Measurements from ENCODE around the gene ALDH2. TPM values are rescaled to one million over a fixed set of nuclear protein-coding genes. Genes with fewer than 3 reads are reported as not detected.

The ALDH2 gene
- total RNA-seq, 1 donor from 2014 or later = 68.4 TPM

DNA sequence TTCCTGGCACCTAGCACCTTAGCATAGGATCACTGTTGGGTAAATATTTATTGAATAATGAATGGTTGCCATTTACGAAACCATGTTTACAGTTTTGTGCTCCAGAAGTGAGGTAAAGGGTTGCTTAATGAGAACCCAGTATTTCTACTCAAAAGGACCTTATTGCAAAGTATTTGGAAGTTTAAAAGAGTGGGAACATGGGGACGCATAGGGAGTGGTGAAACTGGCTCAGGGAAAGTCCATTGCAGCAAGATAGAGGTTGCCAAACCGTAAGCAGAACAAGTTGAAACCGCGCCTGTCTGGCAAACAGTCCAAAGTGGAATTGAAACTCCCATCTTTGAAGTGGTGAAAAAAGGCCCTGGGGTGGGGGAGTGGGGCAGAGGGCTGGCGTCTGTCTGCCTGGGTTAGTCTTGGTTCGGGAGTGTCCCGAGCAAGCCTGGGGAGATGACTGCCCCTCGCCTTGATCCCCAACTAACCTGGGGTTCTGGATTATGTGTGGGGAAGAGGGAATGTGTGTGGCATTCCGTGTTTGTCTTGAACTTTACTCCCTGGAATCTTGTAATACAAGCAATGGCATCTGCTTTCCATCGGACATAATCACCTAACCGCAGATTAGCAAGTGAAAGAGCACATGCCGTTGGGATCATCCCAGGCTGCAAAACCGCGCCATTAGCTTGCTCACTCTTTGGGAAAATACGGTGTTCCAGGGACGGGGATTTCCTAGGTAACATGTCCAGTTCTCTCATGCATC is 7.2 kb downstream of the ALDH2 start:
- Mint-ChIP-seq H3K4me3 (ENCODE audit: unreplicated experiment) (no peak overlapping the region), H3K9me3 (ENCODE audit: unreplicated experiment) (no peaks in the 10 kb centered on the region), H3K36me3 (ENCODE audit: unreplicated experiment) (peaks cover 2% of the 10 kb centered on the region), H3K27ac (ENCODE audit: unreplicated experiment) (no peak overlapping the region), H3K27me3 (ENCODE audit: unreplicated experiment) (no peaks in the 10 kb centered on the region), H3K4me1 (ENCODE audit: unreplicated experiment) (peaks cover 23% of the 10 kb centered on the region)
- no peak for DNase-seq (ENCODE audit: extremely low spot score, unreplicated experiment)
- TF ChIP-seq, protein P1, sequence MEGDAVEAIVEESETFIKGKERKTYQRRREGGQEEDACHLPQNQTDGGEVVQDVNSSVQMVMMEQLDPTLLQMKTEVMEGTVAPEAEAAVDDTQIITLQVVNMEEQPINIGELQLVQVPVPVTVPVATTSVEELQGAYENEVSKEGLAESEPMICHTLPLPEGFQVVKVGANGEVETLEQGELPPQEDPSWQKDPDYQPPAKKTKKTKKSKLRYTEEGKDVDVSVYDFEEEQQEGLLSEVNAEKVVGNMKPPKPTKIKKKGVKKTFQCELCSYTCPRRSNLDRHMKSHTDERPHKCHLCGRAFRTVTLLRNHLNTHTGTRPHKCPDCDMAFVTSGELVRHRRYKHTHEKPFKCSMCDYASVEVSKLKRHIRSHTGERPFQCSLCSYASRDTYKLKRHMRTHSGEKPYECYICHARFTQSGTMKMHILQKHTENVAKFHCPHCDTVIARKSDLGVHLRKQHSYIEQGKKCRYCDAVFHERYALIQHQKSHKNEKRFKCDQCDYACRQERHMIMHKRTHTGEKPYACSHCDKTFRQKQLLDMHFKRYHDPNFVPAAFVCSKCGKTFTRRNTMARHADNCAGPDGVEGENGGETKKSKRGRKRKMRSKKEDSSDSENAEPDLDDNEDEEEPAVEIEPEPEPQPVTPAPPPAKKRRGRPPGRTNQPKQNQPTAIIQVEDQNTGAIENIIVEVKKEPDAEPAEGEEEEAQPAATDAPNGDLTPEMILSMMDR (IDR thresholded peaks at IDR 0.05) = no peak

DNA sequence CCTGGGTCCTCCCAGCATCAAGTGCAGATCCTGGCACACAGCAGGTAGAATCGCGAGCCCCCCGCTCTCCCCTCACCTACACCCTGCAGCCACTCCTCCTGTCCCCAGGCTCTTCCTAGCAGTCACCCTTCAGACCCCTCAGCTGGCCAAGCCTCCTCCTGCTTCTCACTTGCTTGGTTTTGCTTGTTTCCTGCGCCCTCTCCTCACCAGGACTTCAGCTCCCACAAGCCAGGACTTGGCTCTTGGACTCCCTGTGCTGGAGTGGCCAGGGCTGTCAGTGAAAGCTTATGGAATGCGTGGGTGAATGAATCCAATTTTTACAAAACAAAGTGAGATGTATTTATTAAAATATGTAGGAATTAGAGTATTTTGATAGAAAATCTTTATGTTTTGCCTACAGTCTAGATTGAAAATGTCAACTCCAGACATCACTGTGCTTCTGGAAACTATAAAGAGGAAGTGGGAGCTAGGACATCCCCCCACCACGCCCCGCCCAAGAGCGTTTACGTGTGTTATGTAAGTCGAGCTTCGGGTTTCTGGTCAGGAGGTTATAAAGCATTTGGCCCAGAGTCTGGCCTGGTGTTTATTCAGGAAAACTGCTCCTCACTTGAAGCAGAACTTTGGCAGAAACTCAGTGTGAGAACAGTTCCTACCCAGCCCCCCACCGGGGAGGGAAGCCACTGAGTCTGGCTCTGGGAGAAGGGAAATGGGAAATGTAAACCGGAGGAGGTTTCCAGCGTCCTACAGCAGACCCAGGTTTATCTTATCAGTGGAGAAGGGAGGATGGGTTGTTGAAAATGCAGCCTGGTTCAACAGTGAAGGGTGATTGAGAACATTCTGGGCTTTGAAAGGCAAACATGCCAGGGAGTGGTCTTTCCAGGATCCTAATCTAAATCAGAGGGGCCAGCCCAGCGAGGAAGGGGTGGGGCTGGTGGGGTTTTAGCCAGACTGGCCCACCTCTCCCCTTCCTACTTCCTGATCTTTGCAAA is 8.8 kb downstream of the ALDH2 start:
- no peak for DNase-seq (ENCODE audit: extremely low spot score, unreplicated experiment)
- Mint-ChIP-seq H3K27me3 (ENCODE audit: unreplicated experiment) (no peaks in the 10 kb centered on the region), H3K4me1 (ENCODE audit: unreplicated experiment) (peaks cover 23% of the 10 kb centered on the region), H3K27ac (ENCODE audit: unreplicated experiment) (peak overlapping the region; percentile 90), H3K36me3 (ENCODE audit: unreplicated experiment) (peaks cover 5% of the 10 kb centered on the region), H3K9me3 (ENCODE audit: unreplicated experiment) (no peaks in the 10 kb centered on the region), H3K4me3 (ENCODE audit: unreplicated experiment) (peak overlapping the region; percentile 59)
- TF ChIP-seq, protein P1 (IDR thresholded peaks at IDR 0.05) = no peak

DNA sequence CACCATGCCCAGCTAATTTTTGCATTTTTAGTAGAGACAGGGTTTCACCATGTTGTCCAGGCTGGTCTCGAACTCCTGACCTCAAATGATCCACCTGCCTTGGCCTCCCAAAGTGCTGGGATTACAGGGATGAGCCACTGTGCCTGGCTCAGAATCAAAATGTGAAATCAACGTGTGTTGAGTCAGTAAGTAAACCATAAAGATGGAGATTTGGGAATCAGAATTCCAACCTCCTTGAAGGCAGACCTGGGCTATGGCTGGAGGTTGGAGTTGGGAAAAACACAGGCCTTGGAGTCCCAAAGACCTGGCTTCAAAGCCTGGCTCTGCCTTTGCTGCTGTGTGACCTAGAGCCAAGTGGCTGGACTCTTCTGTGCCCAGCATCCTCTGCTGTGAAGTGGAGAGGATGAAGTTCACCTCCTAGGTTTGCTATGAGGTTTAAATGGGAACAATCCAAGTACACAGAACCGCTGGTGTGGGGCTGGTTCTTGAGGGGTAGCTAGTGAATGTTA is 10.2 kb downstream of the ALDH2 start:
- Mint-ChIP-seq H3K36me3 (ENCODE audit: unreplicated experiment) (peaks cover 15% of the 10 kb centered on the region), H3K9me3 (ENCODE audit: unreplicated experiment) (no peaks in the 10 kb centered on the region), H3K27me3 (ENCODE audit: unreplicated experiment) (no peaks in the 10 kb centered on the region), H3K27ac (ENCODE audit: unreplicated experiment) (no peak overlapping the region), H3K4me1 (ENCODE audit: unreplicated experiment) (peaks cover 23% of the 10 kb centered on the region), H3K4me3 (ENCODE audit: unreplicated experiment) (no peak overlapping the region)
- TF ChIP-seq, protein P1 (IDR thresholded peaks at IDR 0.05) = no peak
- no peak for DNase-seq (ENCODE audit: extremely low spot score, unreplicated experiment)

DNA sequence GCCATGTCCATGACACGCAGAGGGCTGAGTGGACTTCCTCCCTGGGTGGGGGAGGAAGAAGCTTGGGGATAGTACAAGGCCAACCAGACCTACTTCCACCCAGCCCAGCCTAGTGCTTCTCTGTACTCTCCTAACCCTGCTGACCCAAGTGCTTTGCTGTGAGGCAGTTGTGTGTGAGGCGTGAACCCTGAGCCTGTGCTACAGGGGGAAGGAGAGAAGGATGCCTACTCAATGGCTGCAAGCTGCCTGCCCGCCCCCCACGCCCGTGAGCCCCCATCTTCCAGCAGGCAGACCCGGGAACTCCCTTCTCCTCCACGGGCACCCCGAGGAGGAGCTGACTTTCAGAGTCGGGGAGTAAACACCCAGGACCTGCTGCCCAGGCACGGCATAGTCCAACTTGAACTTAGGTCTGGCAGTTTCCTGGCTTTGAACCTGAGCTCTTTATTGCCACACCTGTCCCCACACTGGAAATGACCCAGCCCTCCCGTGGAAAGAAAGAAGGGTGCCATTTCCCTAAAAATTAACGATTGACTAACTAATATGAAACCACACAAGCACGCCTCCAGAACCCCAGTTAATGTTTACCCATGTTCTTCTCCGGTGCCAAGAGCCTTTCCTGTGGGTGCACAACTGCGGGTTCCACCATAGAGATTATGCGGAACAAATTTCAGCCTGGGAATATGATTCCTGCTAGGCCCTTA is 10.8 kb downstream of the ALDH2 start:
- peaks cover 19% of the 10 kb centered on the region for H3K36me3 Mint-ChIP-seq (ENCODE audit: unreplicated experiment)
- H3K27ac Mint-ChIP-seq (ENCODE audit: unreplicated experiment) = no peak overlapping the region
- no peak overlapping the region for H3K4me3 Mint-ChIP-seq (ENCODE audit: unreplicated experiment)
- H3K27me3 Mint-ChIP-seq (ENCODE audit: unreplicated experiment) = no peaks in the 10 kb centered on the region
- H3K9me3 Mint-ChIP-seq (ENCODE audit: unreplicated experiment) = no peaks in the 10 kb centered on the region
- peaks cover 23% of the 10 kb centered on the region for H3K4me1 Mint-ChIP-seq (ENCODE audit: unreplicated experiment)
- DNase-seq (ENCODE audit: extremely low spot score, unreplicated experiment) = no peak
- TF ChIP-seq, protein P1 (IDR thresholded peaks at IDR 0.05) = no peak
